T follicular helper cell (primary cell): Measurements from ENCODE around the gene ZNF385D.

Experiments used
- DNase-seq: peaks from one replicate; pipeline ENCODE4 v3.0.0-alpha.2; 2020; ENCODE audit warnings: low read depth

The ZNF385D gene

GRCh38 chr3:21377071-21377769 lies 373.8 kb downstream of the ZNF385D start:
- DNase-seq = no peak

- no peak for DNase-seq
These were observed 378.7 kb downstream of the ZNF385D start for GRCh38 chr3:21372316-21372715.
